Measurements from ENCODE around the gene USP36.
"Not testable (repeated sequence)": the region's sequence is repeated elsewhere in the genome, so short reads cannot be mapped to it uniquely, and the experiment has no call there.

Gene USP36

DNA sequence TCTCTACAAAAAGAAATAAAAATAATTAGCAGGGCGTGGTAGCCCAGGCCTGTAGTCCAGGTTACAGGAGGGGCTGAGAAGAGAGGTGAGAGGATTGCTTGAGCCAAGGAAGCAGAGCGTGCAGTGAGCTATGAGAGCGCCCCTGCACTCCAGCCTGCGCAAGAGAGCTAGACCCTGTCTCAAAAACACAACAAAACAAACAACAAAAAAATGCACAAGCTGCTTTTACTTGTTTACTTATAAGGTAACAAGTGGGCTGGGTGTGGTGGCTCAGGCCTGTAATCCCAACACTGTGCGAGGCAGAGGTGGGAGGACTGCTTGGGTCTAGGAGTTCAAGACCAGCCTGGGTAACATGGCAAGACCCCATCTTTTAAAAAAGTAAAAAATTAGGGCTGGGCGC lies 60.3 kb downstream of the USP36 start:
- Histone ChIP-seq H3K4me3 (ENCODE audit: low read length, poor library complexity, severe bottlenecking) (peak overlapping the region; percentile 79), H3K9ac (ENCODE audit: low read depth, low read length, poor library complexity, severe bottlenecking) (peak overlapping the region; percentile 80)

DNA sequence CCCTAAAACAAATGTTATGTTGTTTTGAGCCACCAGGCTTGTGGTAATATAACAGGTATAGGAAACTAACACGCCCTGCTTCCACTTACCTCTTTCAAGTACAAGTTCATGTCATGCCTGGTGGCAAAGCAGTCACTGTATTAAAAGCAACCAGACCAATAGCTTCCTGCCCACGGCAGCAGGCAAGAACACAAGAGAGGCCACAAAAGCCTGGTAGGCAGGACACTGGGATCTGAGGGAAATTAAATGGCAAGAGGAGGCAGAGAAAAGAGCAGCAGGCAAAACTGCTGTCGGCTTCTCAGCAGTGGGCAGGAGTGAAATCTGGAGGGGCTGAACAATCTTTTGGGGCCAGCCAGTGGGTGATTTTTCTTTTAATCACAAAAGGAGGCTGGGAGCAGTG lies 60.8 kb downstream of the USP36 start:
- Histone ChIP-seq H4K20me1 (ENCODE audit: insufficient read depth, low read length, poor library complexity, severe bottlenecking) (peaks cover 17% of the 10 kb centered on the region), H3K4me1 (ENCODE audit: insufficient read depth, low read length, poor library complexity, severe bottlenecking) (peaks cover 33% of the 10 kb centered on the region), H3K79me2 (ENCODE audit: insufficient read depth, low read length) (peaks cover 68% of the 10 kb centered on the region), H3K4me3 (ENCODE audit: low read length, poor library complexity, severe bottlenecking) (peak overlapping the region; percentile 79), H3F3A (ENCODE audit: low read depth) (peaks cover 3% of the 10 kb centered on the region; the same call in 1 of the 2 replicates), H3K36me3 (ENCODE audit: insufficient read depth, low read length) (no peaks in the 10 kb centered on the region), H2AFZ (ENCODE audit: low read length) (no peak overlapping the region), H3K9me3 (ENCODE audit: insufficient read depth, low read depth, low read length) (no peaks in the 10 kb centered on the region), H3K9ac (ENCODE audit: low read depth, low read length, poor library complexity, severe bottlenecking) (peak overlapping the region; percentile 80), H3K27me3 (ENCODE audit: insufficient read depth, low read length, poor library complexity, severe bottlenecking) (peaks cover 7% of the 10 kb centered on the region), H3K4me2 (ENCODE audit: low read depth, low read length, poor library complexity, severe bottlenecking) (peak overlapping the region; percentile 80), H3K9me2 (replicated peaks; ENCODE audit: low read depth, low read length) (no peaks in the 10 kb centered on the region)
- no peak for TF ChIP-seq EZH2phosphoT487 (IDR thresholded peaks at IDR 0.05; ENCODE audit: borderline replicate concordance)
- TF ChIP-seq, protein P1, sequence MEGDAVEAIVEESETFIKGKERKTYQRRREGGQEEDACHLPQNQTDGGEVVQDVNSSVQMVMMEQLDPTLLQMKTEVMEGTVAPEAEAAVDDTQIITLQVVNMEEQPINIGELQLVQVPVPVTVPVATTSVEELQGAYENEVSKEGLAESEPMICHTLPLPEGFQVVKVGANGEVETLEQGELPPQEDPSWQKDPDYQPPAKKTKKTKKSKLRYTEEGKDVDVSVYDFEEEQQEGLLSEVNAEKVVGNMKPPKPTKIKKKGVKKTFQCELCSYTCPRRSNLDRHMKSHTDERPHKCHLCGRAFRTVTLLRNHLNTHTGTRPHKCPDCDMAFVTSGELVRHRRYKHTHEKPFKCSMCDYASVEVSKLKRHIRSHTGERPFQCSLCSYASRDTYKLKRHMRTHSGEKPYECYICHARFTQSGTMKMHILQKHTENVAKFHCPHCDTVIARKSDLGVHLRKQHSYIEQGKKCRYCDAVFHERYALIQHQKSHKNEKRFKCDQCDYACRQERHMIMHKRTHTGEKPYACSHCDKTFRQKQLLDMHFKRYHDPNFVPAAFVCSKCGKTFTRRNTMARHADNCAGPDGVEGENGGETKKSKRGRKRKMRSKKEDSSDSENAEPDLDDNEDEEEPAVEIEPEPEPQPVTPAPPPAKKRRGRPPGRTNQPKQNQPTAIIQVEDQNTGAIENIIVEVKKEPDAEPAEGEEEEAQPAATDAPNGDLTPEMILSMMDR (conservative IDR thresholded peaks at IDR 0.05; ENCODE audit: low read length): no peak

More for the DNA sequence above, 60.3 kb downstream of the USP36 start:
- Histone ChIP-seq H3F3A (ENCODE audit: low read depth) (peaks cover 1% of the 10 kb centered on the region; the same call in 1 of the 2 replicates), H3K9me3 (ENCODE audit: insufficient read depth, low read depth, low read length) (no peaks in the 10 kb centered on the region), H3K4me2 (ENCODE audit: low read depth, low read length, poor library complexity, severe bottlenecking) (peak overlapping the region; percentile 80), H3K4me1 (ENCODE audit: insufficient read depth, low read length, poor library complexity, severe bottlenecking) (peaks cover 31% of the 10 kb centered on the region), H3K36me3 (ENCODE audit: insufficient read depth, low read length) (no peaks in the 10 kb centered on the region), H2AFZ (ENCODE audit: low read length) (no peak overlapping the region), H3K9me2 (replicated peaks; ENCODE audit: low read depth, low read length) (no peaks in the 10 kb centered on the region), H4K20me1 (ENCODE audit: insufficient read depth, low read length, poor library complexity, severe bottlenecking) (peaks cover 17% of the 10 kb centered on the region), H3K79me2 (ENCODE audit: insufficient read depth, low read length) (peaks cover 63% of the 10 kb centered on the region), H3K27me3 (ENCODE audit: insufficient read depth, low read length, poor library complexity, severe bottlenecking) (peaks cover 7% of the 10 kb centered on the region)
- TF ChIP-seq EZH2phosphoT487 (IDR thresholded peaks at IDR 0.05; ENCODE audit: borderline replicate concordance): no peak
- TF ChIP-seq, protein P1 (conservative IDR thresholded peaks at IDR 0.05; ENCODE audit: low read length): no peak

DNA sequence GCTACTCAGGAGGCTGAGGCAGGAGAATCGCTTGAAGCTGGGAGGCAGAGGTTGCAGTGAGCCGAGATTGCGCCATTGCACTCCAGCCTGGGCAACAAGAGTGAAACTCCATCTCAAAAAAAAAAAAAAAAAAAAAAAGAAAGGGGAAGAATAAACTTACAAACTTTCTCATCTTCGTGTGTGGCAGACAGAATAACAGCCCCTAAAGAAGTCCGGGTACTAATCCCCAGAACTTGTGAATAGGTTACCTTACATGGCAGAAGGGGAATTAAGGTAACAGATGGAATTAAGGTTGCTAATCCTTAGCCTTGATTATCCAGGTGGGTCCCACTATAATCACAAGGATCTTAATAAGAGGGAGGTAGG lies 61.3 kb downstream of the USP36 start:
- peaks cover 39% of the 10 kb centered on the region for H3K4me1 ChIP-seq (ENCODE audit: insufficient read depth, low read length, poor library complexity, severe bottlenecking)
- not testable (repeated sequence) for H2AFZ ChIP-seq (ENCODE audit: low read length); H3K27me3 ChIP-seq (ENCODE audit: insufficient read depth, low read length, poor library complexity, severe bottlenecking); H3F3A ChIP-seq (ENCODE audit: low read depth); H3K36me3 ChIP-seq (ENCODE audit: insufficient read depth, low read length); H3K9me2 ChIP-seq (replicated peaks; ENCODE audit: low read depth, low read length); H3K9me3 ChIP-seq (ENCODE audit: insufficient read depth, low read depth, low read length)
- peaks cover 17% of the 10 kb centered on the region for H4K20me1 ChIP-seq (ENCODE audit: insufficient read depth, low read length, poor library complexity, severe bottlenecking)
- H3K9ac ChIP-seq (ENCODE audit: low read depth, low read length, poor library complexity, severe bottlenecking): peak overlapping the region; percentile 80
- H3K4me3 ChIP-seq (ENCODE audit: low read length, poor library complexity, severe bottlenecking): peak overlapping the region; percentile 79
- H3K4me2 ChIP-seq (ENCODE audit: low read depth, low read length, poor library complexity, severe bottlenecking): peak overlapping the region; percentile 80
- H3K79me2 ChIP-seq (ENCODE audit: insufficient read depth, low read length): peaks cover 74% of the 10 kb centered on the region

DNA sequence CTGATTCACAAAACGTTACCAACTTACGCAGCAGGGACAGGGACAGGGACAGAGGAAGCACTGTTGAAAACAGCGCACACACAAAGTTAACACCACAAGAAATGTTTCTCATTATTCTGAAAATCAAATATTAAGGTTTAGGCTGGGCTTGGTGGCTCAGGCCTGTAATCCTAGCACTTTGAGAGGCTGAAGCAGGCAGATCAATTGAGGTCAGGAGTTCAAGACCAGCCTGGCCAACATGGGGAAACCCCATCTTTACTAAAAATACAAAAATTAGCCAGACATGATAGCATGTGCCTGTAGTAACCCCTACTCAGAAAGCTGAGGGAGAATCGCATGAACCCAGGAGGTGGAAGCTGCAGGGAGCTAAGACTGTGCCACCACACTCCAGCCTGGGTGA lies 62.7 kb downstream of the USP36 start:
- Histone ChIP-seq H3K4me1 (ENCODE audit: insufficient read depth, low read length, poor library complexity, severe bottlenecking) (peaks cover 49% of the 10 kb centered on the region), H2AFZ (ENCODE audit: low read length) (no peak overlapping the region), H3K36me3 (ENCODE audit: insufficient read depth, low read length) (no peaks in the 10 kb centered on the region), H3K9ac (ENCODE audit: low read depth, low read length, poor library complexity, severe bottlenecking) (no peak overlapping the region), H3K79me2 (ENCODE audit: insufficient read depth, low read length) (peaks cover 87% of the 10 kb centered on the region), H3K4me3 (ENCODE audit: low read length, poor library complexity, severe bottlenecking) (peak overlapping the region; percentile 38), H3K9me2 (replicated peaks; ENCODE audit: low read depth, low read length) (no peaks in the 10 kb centered on the region), H4K20me1 (ENCODE audit: insufficient read depth, low read length, poor library complexity, severe bottlenecking) (peaks cover 21% of the 10 kb centered on the region), H3K9me3 (ENCODE audit: insufficient read depth, low read depth, low read length) (no peaks in the 10 kb centered on the region), H3F3A (ENCODE audit: low read depth) (peaks cover 3% of the 10 kb centered on the region; the same call in 1 of the 2 replicates), H3K4me2 (ENCODE audit: low read depth, low read length, poor library complexity, severe bottlenecking) (peak overlapping the region; percentile 45), H3K27me3 (ENCODE audit: insufficient read depth, low read length, poor library complexity, severe bottlenecking) (peaks cover 7% of the 10 kb centered on the region)
- TF ChIP-seq, protein P1 (conservative IDR thresholded peaks at IDR 0.05; ENCODE audit: low read length): no peak
- TF ChIP-seq EZH2phosphoT487 (IDR thresholded peaks at IDR 0.05; ENCODE audit: borderline replicate concordance): no peak

Measured in Loucy (cell line).